ENCODE results near the gene KDM3B.

DNA sequence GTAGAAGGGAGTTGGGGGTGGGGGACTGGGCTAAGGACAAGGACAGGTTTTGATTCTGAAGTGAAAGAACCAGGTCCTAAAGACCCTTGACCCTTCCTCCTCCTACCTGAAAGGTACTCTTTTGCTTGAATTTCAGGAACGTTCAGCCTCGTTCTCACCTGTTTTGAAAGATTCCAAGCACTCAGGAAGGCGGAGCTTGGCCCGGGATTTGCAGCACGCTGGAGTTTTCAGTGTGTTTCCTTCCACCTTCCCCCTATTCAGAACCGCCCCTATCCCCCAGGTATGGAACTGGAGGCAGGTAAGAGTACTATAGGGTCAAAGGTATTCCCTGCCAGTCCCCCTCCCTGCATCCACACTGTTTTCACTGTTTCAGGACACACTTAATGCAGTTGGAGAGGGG, 119.9 kb downstream of the KDM3B start:
- TF ChIP-seq POLR2A (IDR thresholded peaks at IDR 0.05; ENCODE audit: low read length) (no peak), GATA1 (IDR thresholded peaks at IDR 0.05; ENCODE audit: low read depth, low read length) (no peak)

Measured in erythroblast (primary cell).